HCT116 (cell line): ENCODE measurements around the gene PAN3. TPM values are rescaled to one million over a fixed set of nuclear protein-coding genes. Genes with fewer than 3 reads are reported as not detected.

Experiments used
- ATAC-seq: fragments of 200-7000 bp; cut with Tn5 transposase; 2 replicates; pipeline ENCODE4 v1.9.1; 2020; ENCODE audit warnings: mild to moderate bottlenecking, moderate library complexity
- BruUV-seq: library from RNA; stranded (reverse); fragments of 400-500 nt; replicated peaks from 2 replicates; lab custom pipeline; 2021; lab: Mats Ljungman, UMichigan
- CTCF ChIA-PET: fragments of 300-600 bp; sonication (Branson Sonifier 250); formaldehyde crosslinking; loops from one replicate; lab custom pipeline; 2021; ENCODE audit warnings: antibody characterized with exemption; lab: Charles Lee
- POLR2A ChIA-PET: fragments of 300-600, 350-600 bp; sonication (Branson Sonifier 250); formaldehyde crosslinking; loops from one replicate; lab custom pipeline; 2021; ENCODE audit warnings: antibody characterized with exemption; lab: Charles Lee
- RAD21 ChIA-PET, 2 experiments: fragments of 300-600 bp; sonication (Branson Sonifier 250); formaldehyde crosslinking; loops; one replicate each; lab custom pipeline; 2023; ENCODE audit warnings: low total read pairs in 2 of 2; ENCODE audit not compliant: uncharacterized antibody in 2 of 2, unreplicated experiment in 2 of 2, low non-redundant PET in 1 of 2; lab: Charles Lee
- DNase-seq: peaks from one replicate; pipeline ENCODE4 v3.0.0-alpha.2; 2010; ENCODE audit warnings: low read depth, low spot score
- H2AFZ ChIP-seq: fragments of 200-600 bp; shearing (Covaris generic), sonication (generic); 2 replicates; pipeline ENCODE4 v1.6.1; 2017; ENCODE audit warnings: low read depth, mixed run types, mixed read lengths, antibody characterized with exemption, low read length; ENCODE audit not compliant: poor library complexity, severe bottlenecking
- H3K27ac ChIP-seq: 2 replicates; pipeline ENCODE4 v1.5.1; 2012; ENCODE audit warnings: low read depth, low read length
- H3K27me3 ChIP-seq: fragments of 200-600 bp; sonication (generic); 2 replicates; pipeline ENCODE4 v1.6.1; 2016; ENCODE audit warnings: mixed run types, low read length, mixed read lengths; ENCODE audit not compliant: insufficient read depth
- H3K36me3 ChIP-seq, 2 experiments: fragments of 200-500 bp in 1 of 2; fragments of 200-600 bp in 1 of 2; sonication (Bioruptor generic) in 1 of 2; sonication (generic) in 1 of 2; 2 replicates each; pipeline versions ENCODE4 v1.5.1 to v1.6.1; 2014 to 2016; ENCODE audit warnings: low read length in 2 of 2, inconsistent platforms in 1 of 2, mixed read lengths in 1 of 2, mixed run types in 1 of 2; ENCODE audit not compliant: insufficient read depth in 2 of 2, control insufficient read depth in 1 of 2
- H3K4me1 ChIP-seq, 2 experiments: fragments of 200-600 bp in 1 of 2; sonication (generic) in 1 of 2; 2 replicates each; pipeline versions ENCODE4 v1.5.1 to v1.6.1; 2012 to 2017; ENCODE audit warnings: low read length in 2 of 2, inconsistent platforms in 1 of 2, mild to moderate bottlenecking in 1 of 2, mixed read lengths in 1 of 2, mixed run types in 1 of 2, moderate library complexity in 1 of 2; ENCODE audit not compliant: insufficient read depth in 2 of 2, control insufficient read depth in 1 of 2
- H3K4me2 ChIP-seq: fragments of 200-600 bp; sonication (generic); 2 replicates; pipeline ENCODE4 v1.6.1; 2017; ENCODE audit warnings: mixed run types, low read length, mixed read lengths
- H3K4me3 ChIP-seq, 2 experiments: fragments of 200-600 bp in 1 of 2; sonication (generic) in 1 of 2; replicated peaks in 1 of 2; 2 replicates each; pipeline ENCODE4 v1.5.1; 2011 to 2016; ENCODE audit warnings: low read length in 2 of 2, control low read depth in 1 of 2, low read depth in 1 of 2, mild to moderate bottlenecking in 1 of 2, mixed read lengths in 1 of 2, mixed run types in 1 of 2
- H3K79me2 ChIP-seq: fragments of 200-600 bp; sonication (generic); 2 replicates; pipeline ENCODE4 v1.6.1; 2017; ENCODE audit warnings: mild to moderate bottlenecking, mixed run types, low read length, moderate library complexity, mixed read lengths; ENCODE audit not compliant: insufficient read depth
- H3K9ac ChIP-seq: fragments of 200-600 bp; sonication (generic); 2 replicates; pipeline ENCODE4 v1.6.1; 2016; ENCODE audit warnings: low read length, mixed read lengths
- H3K9me2 ChIP-seq: fragments of 200-600 bp; sonication (generic), shearing (Covaris generic); 2 replicates; pipeline ENCODE4 v1.6.1; 2017; ENCODE audit warnings: mixed run types, mild to moderate bottlenecking, moderate library complexity; ENCODE audit not compliant: insufficient read depth
- H3K9me3 ChIP-seq, 2 experiments: fragments of 200-500 bp in 1 of 2; fragments of 200-600 bp in 1 of 2; sonication (Bioruptor generic) in 1 of 2; sonication (generic) in 1 of 2; 2 replicates each; pipeline ENCODE4 v1.6.1; 2014 to 2017; ENCODE audit warnings: low read length in 2 of 2, mixed read lengths in 2 of 2, inconsistent platforms in 1 of 2, low read depth in 1 of 2, mild to moderate bottlenecking in 1 of 2, mixed run types in 1 of 2, moderate library complexity in 1 of 2; ENCODE audit not compliant: control insufficient read depth in 1 of 2, insufficient read depth in 1 of 2
- H4K20me1 ChIP-seq: fragments of 200-600 bp; sonication (generic), shearing (Covaris generic); 2 replicates; pipeline ENCODE4 v1.6.1; 2017; ENCODE audit warnings: mixed run types, mild to moderate bottlenecking, moderate library complexity; ENCODE audit not compliant: insufficient read depth
- CBX3 ChIP-seq: IDR thresholded peaks from 2 replicates; pipeline ENCODE4 v1.6.1; 2012; ENCODE audit warnings: low read depth
- CEBPB ChIP-seq: IDR thresholded peaks from 2 replicates; pipeline ENCODE4 v1.6.1; 2012; ENCODE audit warnings: low read depth
- ELF1 ChIP-seq: IDR thresholded peaks from 2 replicates; pipeline ENCODE4 v1.6.1; 2012; ENCODE audit warnings: low read depth, borderline replicate concordance
- EZH2phosphoT487 ChIP-seq: fragments of 200-600 bp; IDR thresholded peaks from 2 replicates; pipeline ENCODE4 v1.6.1; 2018; ENCODE audit warnings: antibody characterized with exemption, borderline replicate concordance
- FOSL1 ChIP-seq: IDR thresholded peaks from 2 replicates; pipeline ENCODE4 v1.6.1; 2012; ENCODE audit warnings: low read depth
- JUND ChIP-seq: IDR thresholded peaks from 2 replicates; pipeline ENCODE4 v1.6.1; 2012
- POLR2A ChIP-seq: IDR thresholded peaks from 2 replicates; pipeline ENCODE4 v1.7.0; 2011; ENCODE audit warnings: borderline replicate concordance; ENCODE audit not compliant: insufficient read depth, insufficient read length; ENCODE audit errors: extremely low read depth
- RAD21 ChIP-seq: IDR thresholded peaks from 2 replicates; pipeline ENCODE4 v1.6.1; 2012; ENCODE audit warnings: low read depth, mild to moderate bottlenecking
- SIN3A ChIP-seq: IDR thresholded peaks from 2 replicates; pipeline ENCODE4 v1.6.1; 2012; ENCODE audit warnings: low read depth
- SP1 ChIP-seq: IDR thresholded peaks from 2 replicates; pipeline ENCODE4 v1.6.1; 2012; ENCODE audit warnings: low read depth
- SRF ChIP-seq: IDR thresholded peaks from 2 replicates; pipeline ENCODE4 v1.6.1; 2012; ENCODE audit warnings: low read depth
- TCF7L2 ChIP-seq: IDR thresholded peaks from 2 replicates; pipeline ENCODE4 v1.7.0; 2011; ENCODE audit warnings: borderline replicate concordance, inconsistent platforms; ENCODE audit not compliant: insufficient read depth, insufficient read length; ENCODE audit errors: extremely low read depth
- ZFX ChIP-seq: fragments of 450-650 bp; IDR thresholded peaks from 2 replicates; pipeline ENCODE4 v1.6.1; 2017
- ZNF274 ChIP-seq: fragments of 200-500 bp; sonication (Bioruptor generic); IDR thresholded peaks from 2 replicates; pipeline ENCODE4 v1.6.1; 2014; ENCODE audit warnings: mild to moderate bottlenecking, low read depth, low read length, inconsistent platforms
- intact Hi-C: fragments of 100-400 bp; cut with micrococcal nuclease; formaldehyde crosslinking; loops from 2 replicates; pipeline ENCODE4 v1.10.0; 2022
- total RNA-seq: library from RNA; stranded (reverse); gene quantifications from one replicate; pipeline ENCODE4 v1.2.1, GENCODE V29; 2021; ENCODE audit not compliant: unreplicated experiment
- TF ChIP-seq, protein P1 (sequence below): IDR thresholded peaks from 2 replicates; pipeline ENCODE4 v1.6.1; 2012; ENCODE audit warnings: low read depth
- TF ChIP-seq, protein P2 (sequence below): IDR thresholded peaks from 2 replicates; pipeline ENCODE4 v1.6.1; 2012
- TF ChIP-seq, protein P3 (sequence below), 3 experiments: fragments of 200-600 bp in 1 of 3; sonication (generic) in 1 of 3; IDR thresholded peaks in 2 of 3; conservative IDR thresholded peaks in 1 of 3; 2 replicates each; pipeline ENCODE4 v1.5.1; 2012 to 2017; ENCODE audit warnings: low read depth in 2 of 3, low read length in 2 of 3, antibody characterized with exemption in 1 of 3, borderline replicate concordance in 1 of 3, control low read depth in 1 of 3, mild to moderate bottlenecking in 1 of 3, mixed read lengths in 1 of 3, mixed run types in 1 of 3, moderate library complexity in 1 of 3; ENCODE audit not compliant: insufficient read depth in 1 of 3

PAN3 gene
- total RNA-seq, 1 experiment from 2014 or later = 30.1 TPM

GRCh38 chr13:28159057-28159456, 20.7 kb downstream of the PAN3 start (continued):
- TF ChIP-seq, protein P1, sequence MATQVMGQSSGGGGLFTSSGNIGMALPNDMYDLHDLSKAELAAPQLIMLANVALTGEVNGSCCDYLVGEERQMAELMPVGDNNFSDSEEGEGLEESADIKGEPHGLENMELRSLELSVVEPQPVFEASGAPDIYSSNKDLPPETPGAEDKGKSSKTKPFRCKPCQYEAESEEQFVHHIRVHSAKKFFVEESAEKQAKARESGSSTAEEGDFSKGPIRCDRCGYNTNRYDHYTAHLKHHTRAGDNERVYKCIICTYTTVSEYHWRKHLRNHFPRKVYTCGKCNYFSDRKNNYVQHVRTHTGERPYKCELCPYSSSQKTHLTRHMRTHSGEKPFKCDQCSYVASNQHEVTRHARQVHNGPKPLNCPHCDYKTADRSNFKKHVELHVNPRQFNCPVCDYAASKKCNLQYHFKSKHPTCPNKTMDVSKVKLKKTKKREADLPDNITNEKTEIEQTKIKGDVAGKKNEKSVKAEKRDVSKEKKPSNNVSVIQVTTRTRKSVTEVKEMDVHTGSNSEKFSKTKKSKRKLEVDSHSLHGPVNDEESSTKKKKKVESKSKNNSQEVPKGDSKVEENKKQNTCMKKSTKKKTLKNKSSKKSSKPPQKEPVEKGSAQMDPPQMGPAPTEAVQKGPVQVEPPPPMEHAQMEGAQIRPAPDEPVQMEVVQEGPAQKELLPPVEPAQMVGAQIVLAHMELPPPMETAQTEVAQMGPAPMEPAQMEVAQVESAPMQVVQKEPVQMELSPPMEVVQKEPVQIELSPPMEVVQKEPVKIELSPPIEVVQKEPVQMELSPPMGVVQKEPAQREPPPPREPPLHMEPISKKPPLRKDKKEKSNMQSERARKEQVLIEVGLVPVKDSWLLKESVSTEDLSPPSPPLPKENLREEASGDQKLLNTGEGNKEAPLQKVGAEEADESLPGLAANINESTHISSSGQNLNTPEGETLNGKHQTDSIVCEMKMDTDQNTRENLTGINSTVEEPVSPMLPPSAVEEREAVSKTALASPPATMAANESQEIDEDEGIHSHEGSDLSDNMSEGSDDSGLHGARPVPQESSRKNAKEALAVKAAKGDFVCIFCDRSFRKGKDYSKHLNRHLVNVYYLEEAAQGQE = no peak
- TF ChIP-seq RAD21 = no peak
- TF ChIP-seq POLR2A = no peak
- TF ChIP-seq, protein P2, sequence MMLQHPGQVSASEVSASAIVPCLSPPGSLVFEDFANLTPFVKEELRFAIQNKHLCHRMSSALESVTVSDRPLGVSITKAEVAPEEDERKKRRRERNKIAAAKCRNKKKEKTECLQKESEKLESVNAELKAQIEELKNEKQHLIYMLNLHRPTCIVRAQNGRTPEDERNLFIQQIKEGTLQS = no peak
- no peak for TF ChIP-seq JUND

DNA sequence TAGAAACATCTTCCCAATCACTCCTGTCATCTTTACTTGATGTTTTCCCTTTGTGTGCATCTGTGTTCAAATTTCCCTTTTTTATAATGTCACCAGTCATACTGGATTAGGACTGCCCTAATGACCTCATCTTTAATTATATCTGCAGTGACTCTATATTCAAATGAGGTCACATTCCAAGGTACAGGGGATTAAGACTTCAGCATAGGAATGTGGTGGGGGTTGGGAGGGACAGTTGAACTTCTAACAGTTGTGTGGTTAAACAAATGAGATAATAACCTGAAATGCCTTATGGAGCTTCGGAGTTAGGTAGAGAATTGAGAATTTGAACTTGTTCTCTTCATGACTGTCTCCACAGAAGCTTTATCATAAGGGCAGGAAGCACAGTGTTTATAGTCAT, 23.0 kb downstream of the PAN3 start:
- H3K27ac ChIP-seq = no peak overlapping the region
- no peak overlapping the region for H3K9ac ChIP-seq
- CTCF ChIA-PET = no interaction called here
- H3K4me2 ChIP-seq = peak overlapping the region; percentile 25
- DNase-seq = no peak
- H3K4me3 ChIP-seq = no peak overlapping the region
- H3K79me2 ChIP-seq = peaks cover 76% of the 10 kb centered on the region
- H3K36me3 ChIP-seq = no peaks in the 10 kb centered on the region
- no peaks in the 10 kb centered on the region for H3K9me3 ChIP-seq
- H4K20me1 ChIP-seq = peaks cover 3% of the 10 kb centered on the region; the same call in 1 of the 2 replicates
- no TSS peak for BruUV-seq
- RAD21 ChIA-PET = no interaction called here
- POLR2A ChIA-PET = no interaction called here
- no peak overlapping the region for H2AFZ ChIP-seq
- 0 out of 2 replicates have a peak, but pooled peaks have one; percentile 50 for ATAC-seq
- no peaks in the 10 kb centered on the region for H3K27me3 ChIP-seq
- H3K4me1 ChIP-seq = peaks cover 13 to 19% of the 10 kb centered on the region in 2 experiments; a peak in 3 of 4 replicates
- intact Hi-C loops = no loop called here
- no peaks in the 10 kb centered on the region for H3K9me2 ChIP-seq
- no peak for TF ChIP-seq TCF7L2
- no peak for TF ChIP-seq SRF
- TF ChIP-seq, protein P2 = no peak
- TF ChIP-seq ZNF274 = no peak
- TF ChIP-seq SP1 = no peak
- TF ChIP-seq, protein P3, sequence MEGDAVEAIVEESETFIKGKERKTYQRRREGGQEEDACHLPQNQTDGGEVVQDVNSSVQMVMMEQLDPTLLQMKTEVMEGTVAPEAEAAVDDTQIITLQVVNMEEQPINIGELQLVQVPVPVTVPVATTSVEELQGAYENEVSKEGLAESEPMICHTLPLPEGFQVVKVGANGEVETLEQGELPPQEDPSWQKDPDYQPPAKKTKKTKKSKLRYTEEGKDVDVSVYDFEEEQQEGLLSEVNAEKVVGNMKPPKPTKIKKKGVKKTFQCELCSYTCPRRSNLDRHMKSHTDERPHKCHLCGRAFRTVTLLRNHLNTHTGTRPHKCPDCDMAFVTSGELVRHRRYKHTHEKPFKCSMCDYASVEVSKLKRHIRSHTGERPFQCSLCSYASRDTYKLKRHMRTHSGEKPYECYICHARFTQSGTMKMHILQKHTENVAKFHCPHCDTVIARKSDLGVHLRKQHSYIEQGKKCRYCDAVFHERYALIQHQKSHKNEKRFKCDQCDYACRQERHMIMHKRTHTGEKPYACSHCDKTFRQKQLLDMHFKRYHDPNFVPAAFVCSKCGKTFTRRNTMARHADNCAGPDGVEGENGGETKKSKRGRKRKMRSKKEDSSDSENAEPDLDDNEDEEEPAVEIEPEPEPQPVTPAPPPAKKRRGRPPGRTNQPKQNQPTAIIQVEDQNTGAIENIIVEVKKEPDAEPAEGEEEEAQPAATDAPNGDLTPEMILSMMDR (IDR thresholded peaks at IDR 0.05 in 2 of 3, conservative IDR thresholded peaks at IDR 0.05 in 1 of 3; ENCODE audit: borderline replicate concordance in 1 of 3, insufficient read depth in 1 of 3, low read depth in 2 of 3, low read length in 2 of 3) = no peak
- TF ChIP-seq CEBPB = no peak
- no peak for TF ChIP-seq ZFX
- TF ChIP-seq EZH2phosphoT487 = no peak
- TF ChIP-seq SIN3A = no peak
- TF ChIP-seq JUND = no peak
- TF ChIP-seq, protein P1 = no peak
- TF ChIP-seq FOSL1 = no peak
- no peak for TF ChIP-seq ELF1
- no peak for TF ChIP-seq RAD21
- TF ChIP-seq CBX3 = no peak
